ENCODE data around the gene PLEKHG2.

The PLEKHG2 gene

GRCh38 chr19:39469567-39469966, 57.1 kb downstream of the PLEKHG2 start:
- Histone ChIP-seq H3K9ac (no peak overlapping the region), H3K4me1 (ENCODE audit: low read depth, poor library complexity, severe bottlenecking) (no peaks in the 10 kb centered on the region), H3K36me3 (ENCODE audit: insufficient read depth) (no peaks in the 10 kb centered on the region), H3K4me2 (no peak overlapping the region), H3K27me3 (ENCODE audit: insufficient read depth, low read depth) (no peaks in the 10 kb centered on the region), H2AFZ (ENCODE audit: low read depth) (no peak overlapping the region), H3K4me3 (IDR thresholded peaks at IDR 0.05; ENCODE audit: insufficient read depth, low read depth, low read length) (no peak overlapping the region), H3K79me2 (ENCODE audit: insufficient read depth, low read depth) (no peaks in the 10 kb centered on the region), H4K20me1 (ENCODE audit: insufficient read depth) (no peaks in the 10 kb centered on the region), H3K27ac (no peak overlapping the region)
- TF ChIP-seq CTCF (conservative IDR thresholded peaks at IDR 0.05; ENCODE audit: low read depth, low read length), result no peak

GRCh38 chr19:39470724-39471339, 58.4 kb downstream of the PLEKHG2 start:
- Histone ChIP-seq H3K79me2 (ENCODE audit: insufficient read depth, low read depth) (no peaks in the 10 kb centered on the region), H3K4me2 (no peak overlapping the region), H3K4me1 (ENCODE audit: low read depth, poor library complexity, severe bottlenecking) (no peaks in the 10 kb centered on the region), H3K9ac (no peak overlapping the region), H2AFZ (ENCODE audit: low read depth) (no peak overlapping the region), H3K36me3 (ENCODE audit: insufficient read depth) (no peaks in the 10 kb centered on the region), H3K4me3 (IDR thresholded peaks at IDR 0.05; ENCODE audit: insufficient read depth, low read depth, low read length) (no peak overlapping the region), H3K27ac (no peak overlapping the region), H3K27me3 (ENCODE audit: insufficient read depth, low read depth) (no peaks in the 10 kb centered on the region), H4K20me1 (ENCODE audit: insufficient read depth) (no peaks in the 10 kb centered on the region)
- TF ChIP-seq CTCF (conservative IDR thresholded peaks at IDR 0.05; ENCODE audit: low read depth, low read length), result no peak

- Histone ChIP-seq H3K27me3 (ENCODE audit: insufficient read depth, low read depth) (no peaks in the 10 kb centered on the region), H3K9ac (no peak overlapping the region), H3K4me1 (ENCODE audit: low read depth, poor library complexity, severe bottlenecking) (no peaks in the 10 kb centered on the region), H4K20me1 (ENCODE audit: insufficient read depth) (no peaks in the 10 kb centered on the region), H3K36me3 (ENCODE audit: insufficient read depth) (no peaks in the 10 kb centered on the region), H3K4me3 (IDR thresholded peaks at IDR 0.05; ENCODE audit: insufficient read depth, low read depth, low read length) (no peak overlapping the region), H3K79me2 (ENCODE audit: insufficient read depth, low read depth) (no peaks in the 10 kb centered on the region), H3K27ac (no peak overlapping the region), H3K4me2 (no peak overlapping the region), H2AFZ (ENCODE audit: low read depth) (no peak overlapping the region)
- TF ChIP-seq CTCF (conservative IDR thresholded peaks at IDR 0.05; ENCODE audit: low read depth, low read length), result no peak
Observed at GRCh38 chr19:39471756-39472536, 59.5 kb downstream of the PLEKHG2 start.

- Histone ChIP-seq H3K36me3 (ENCODE audit: insufficient read depth) (no peaks in the 10 kb centered on the region), H4K20me1 (ENCODE audit: insufficient read depth) (no peaks in the 10 kb centered on the region), H3K4me2 (no peak overlapping the region), H3K79me2 (ENCODE audit: insufficient read depth, low read depth) (no peaks in the 10 kb centered on the region), H3K27me3 (ENCODE audit: insufficient read depth, low read depth) (no peaks in the 10 kb centered on the region), H3K4me3 (IDR thresholded peaks at IDR 0.05; ENCODE audit: insufficient read depth, low read depth, low read length) (no peak overlapping the region), H3K4me1 (ENCODE audit: low read depth, poor library complexity, severe bottlenecking) (no peaks in the 10 kb centered on the region), H2AFZ (ENCODE audit: low read depth) (no peak overlapping the region), H3K27ac (no peak overlapping the region), H3K9ac (no peak overlapping the region)
- no peak for TF ChIP-seq CTCF (conservative IDR thresholded peaks at IDR 0.05; ENCODE audit: low read depth, low read length)
Observed at GRCh38 chr19:39472746-39473442, 60.4 kb downstream of the PLEKHG2 start.

All from KMS-11 (cell line).